ENCODE data around the gene YTHDF1. TPM values are rescaled to one million over a fixed set of nuclear protein-coding genes. Genes with fewer than 3 reads are reported as not detected.

YTHDF1 gene
- total RNA-seq, 1 experiment from 2014 or later, result 85.4 TPM

DNA sequence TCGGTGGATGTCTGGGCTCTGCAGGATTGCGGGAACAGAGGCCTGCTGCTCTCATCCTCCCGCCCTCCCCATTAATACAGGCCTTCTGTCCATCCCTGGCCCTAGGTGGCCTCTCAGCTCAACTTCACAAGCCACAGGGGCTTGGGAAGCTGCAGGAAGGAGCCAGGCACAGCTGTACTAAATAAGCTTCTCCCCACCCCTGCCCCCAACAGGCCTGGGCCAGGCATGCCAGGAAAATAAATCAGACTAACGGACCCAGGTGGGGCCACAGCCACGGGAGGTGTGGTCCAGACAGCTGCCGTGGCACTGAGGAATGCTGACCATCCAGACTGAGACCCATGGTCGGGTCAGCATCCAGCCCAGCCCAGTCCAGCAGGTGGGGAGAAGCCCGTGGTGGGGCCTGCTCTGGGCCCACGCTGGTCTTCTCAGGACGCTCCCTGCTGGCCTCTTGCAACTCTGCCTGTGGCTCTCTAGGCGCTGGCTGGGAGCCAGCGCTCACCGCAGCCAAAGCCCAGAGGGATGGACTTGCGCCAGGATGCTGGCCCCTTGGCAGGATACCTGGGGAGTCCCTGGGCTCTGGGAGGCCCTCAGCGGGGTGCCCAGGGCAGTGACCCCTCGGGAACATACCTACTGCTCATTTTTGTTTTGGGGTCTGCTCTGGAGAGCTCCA, 8.6 kb upstream of the YTHDF1 start:
- peaks cover 0 to 1% of the 10 kb centered on the region in 2 experiments; a peak in 1 of 5 replicates for H3K9me3 Mint-ChIP-seq
- no peak overlapping the region for H4K91ac ChIP-seq (ENCODE audit: insufficient read length, low read depth, low read length)
- WGBS (ENCODE audit: extremely low coverage, insufficient read length, low lambda C conversion rate), result no CpG with 5 or more reads among the region's 16 CpGs
- H3K4ac ChIP-seq (ENCODE audit: low read depth, low read length), result no peak overlapping the region
- H2AK5ac ChIP-seq (ENCODE audit: insufficient read length, low read length), result no peak overlapping the region
- no peak overlapping the region for H2BK20ac ChIP-seq (ENCODE audit: low read depth, low read length, poor library complexity, severe bottlenecking)
- H3K56ac ChIP-seq (ENCODE audit: insufficient read length, low read depth, low read length), result no peak overlapping the region
- no peaks in the 10 kb centered on the region for H3K9me3 ChIP-seq (ENCODE audit: control insufficient read depth, low read depth, low read length)
- H3K18ac ChIP-seq (ENCODE audit: insufficient read length, low read depth, low read length), result no peak overlapping the region
- no peak overlapping the region for H2AFZ ChIP-seq (ENCODE audit: low read length)
- H3K4me1 Mint-ChIP-seq, result peaks cover 12 to 51% of the 10 kb centered on the region in 2 experiments
- no peak overlapping the region for H3K27ac ChIP-seq (ENCODE audit: insufficient read length, low read depth, low read length)
- DNase-seq, result no peak
- no peaks in the 10 kb centered on the region for H4K20me1 ChIP-seq (ENCODE audit: control insufficient read depth, insufficient read depth, insufficient read length)
- H3K27me3 Mint-ChIP-seq (ENCODE audit: low read depth), result peaks cover 27% of the 10 kb centered on the region
- no peaks in the 10 kb centered on the region for H3K79me2 ChIP-seq (ENCODE audit: insufficient read depth, low read length)
- H3K23me2 ChIP-seq (ENCODE audit: insufficient read length, low read depth, low read length, poor library complexity, severe bottlenecking), result no peaks in the 10 kb centered on the region
- H3K27me3 ChIP-seq (ENCODE audit: insufficient read depth, low read length), result no peaks in the 10 kb centered on the region
- H3K9ac ChIP-seq (ENCODE audit: extremely low read depth, insufficient read length, low read length), result no peak overlapping the region
- no peaks in the 10 kb centered on the region for H3K36me3 Mint-ChIP-seq (ENCODE audit: insufficient read depth in 1 of 3, low read depth in 3 of 3)
- H4K5ac ChIP-seq (ENCODE audit: insufficient read length, low read depth, low read length), result no peak overlapping the region
- H3K79me1 ChIP-seq (ENCODE audit: insufficient read depth, low read depth, low read length, poor library complexity, severe bottlenecking), result no peaks in the 10 kb centered on the region
- H3K4me3 Mint-ChIP-seq, result no peak overlapping the region
- no peak overlapping the region for H3K14ac ChIP-seq (ENCODE audit: insufficient read depth, low read length)
- H2BK15ac ChIP-seq (ENCODE audit: low read depth, low read length), result no peak overlapping the region
- H2BK12ac ChIP-seq (ENCODE audit: insufficient read length, low read depth, low read length), result no peak overlapping the region
- no peak overlapping the region for H3K4me2 ChIP-seq (ENCODE audit: insufficient read depth, insufficient read length, low read length)
- no peak overlapping the region for H3K23ac ChIP-seq (ENCODE audit: insufficient read length, low read depth, low read length)
- H2BK5ac ChIP-seq (ENCODE audit: insufficient read length, low read length), result no peak overlapping the region
- H3K27ac Mint-ChIP-seq, result peak overlapping the region in 1 of 3 experiments; percentile 83; a peak in 1 of 7 replicates
- no peak overlapping the region for H2BK120ac ChIP-seq (ENCODE audit: low read depth, low read length, poor library complexity, severe bottlenecking)
- H3T11ph ChIP-seq (ENCODE audit: low read length), result no peak overlapping the region
- TF ChIP-seq CTCF (conservative IDR thresholded peaks at IDR 0.05), result peak; percentile 42
- H3K4me1 ChIP-seq (ENCODE audit: insufficient read depth, low read length), result no peaks in the 10 kb centered on the region; the same call in 1 of the 2 replicates
- H4K8ac ChIP-seq (replicated peaks; ENCODE audit: insufficient read length, low read depth, low read length), result no peak overlapping the region
